GM21526 (cell line): ENCODE data around the gene B9D2.
A peak's percentile ranks its signal among the peaks of the same experiment; 100 is the strongest.

Experiments
- ATAC-seq: cut with Tn5 transposase; IDR thresholded peaks from one replicate; pipeline ENCODE4 v1.9.1; 2021; ENCODE audit warnings: moderate library complexity; ENCODE audit not compliant: unreplicated experiment, low FRiP score

The B9D2 gene

GRCh38 chr19:41316306-41316920 is 47.5 kb downstream of the B9D2 start:
- no peak for ATAC-seq

- ATAC-seq: no peak
Measured at GRCh38 chr19:41311613-41312012, 52.3 kb downstream of the B9D2 start.

DNA sequence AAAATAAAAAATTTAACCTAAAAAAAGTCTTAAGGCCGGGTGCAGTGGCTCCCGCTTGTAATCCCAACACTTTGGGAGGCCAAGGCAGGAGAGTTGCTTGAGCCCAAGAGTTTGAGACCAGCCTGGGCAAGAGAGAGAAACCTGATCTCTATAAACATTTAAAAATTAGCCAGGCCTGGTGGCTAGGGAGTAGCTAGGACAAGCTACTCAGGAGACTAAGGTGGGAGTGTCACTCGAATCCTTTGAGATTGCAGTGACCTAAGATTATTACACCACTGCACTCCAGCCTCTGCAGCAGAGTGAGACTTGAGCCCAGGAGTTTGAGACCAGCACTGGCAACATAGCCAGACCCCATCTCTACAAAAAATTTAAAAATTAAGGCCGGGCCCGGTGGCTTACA is 52.9 kb downstream of the B9D2 start:
- no peak for ATAC-seq

- peak; percentile 61 for ATAC-seq
Measured at GRCh38 chr19:41310033-41310831, 53.7 kb downstream of the B9D2 start, which contains the start of gene CCDC97. TSS of gene CCDC97 (plus strand) at chr19:41310172. CDS start at chr19:41310311, 139 bp downstream.

DNA sequence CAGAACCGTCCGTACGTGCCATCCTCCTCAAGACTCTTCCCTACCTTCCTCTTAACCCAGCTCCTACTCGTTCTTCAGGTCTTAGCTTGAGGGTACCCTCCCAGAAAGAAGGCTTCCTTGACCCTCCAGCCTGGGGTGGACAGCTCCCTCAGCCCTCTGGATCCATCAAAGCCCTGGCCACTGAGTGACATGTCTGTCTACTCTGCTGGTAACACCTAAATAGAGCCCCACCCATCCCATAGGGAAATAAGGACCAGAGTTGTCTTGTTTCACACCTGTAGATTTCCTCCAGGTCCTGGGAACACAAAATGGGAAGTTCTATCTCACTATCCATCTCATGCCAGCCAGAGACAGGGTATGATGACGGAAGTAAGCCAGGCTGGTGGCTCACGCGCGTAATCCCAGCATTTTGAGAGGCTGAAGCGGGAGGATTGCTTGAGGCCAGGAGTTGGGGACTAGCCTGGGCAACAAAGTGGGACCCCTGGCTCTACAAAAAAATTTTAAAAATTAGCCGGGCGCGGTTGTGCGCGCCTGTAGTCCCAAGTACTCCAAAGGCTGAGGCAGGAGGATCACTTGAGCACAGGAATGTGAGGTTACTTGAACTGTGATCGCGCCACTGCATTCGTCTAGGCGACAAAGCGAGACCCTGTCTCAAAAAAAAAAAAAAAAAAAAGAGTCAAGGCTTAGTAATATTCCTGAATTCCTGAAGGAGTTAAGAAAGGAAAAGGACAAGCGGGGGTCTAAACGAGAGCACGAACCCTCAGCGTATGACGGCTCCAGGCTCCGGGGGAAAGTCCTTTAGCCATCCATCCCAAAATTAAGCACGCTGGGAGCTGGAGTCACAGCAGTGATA is 54.5 kb downstream of the B9D2 start:
- no peak for ATAC-seq

- ATAC-seq: peak; percentile 35
Measured at GRCh38 chr19:41308450-41309179, 55.3 kb downstream of the B9D2 start.

DNA sequence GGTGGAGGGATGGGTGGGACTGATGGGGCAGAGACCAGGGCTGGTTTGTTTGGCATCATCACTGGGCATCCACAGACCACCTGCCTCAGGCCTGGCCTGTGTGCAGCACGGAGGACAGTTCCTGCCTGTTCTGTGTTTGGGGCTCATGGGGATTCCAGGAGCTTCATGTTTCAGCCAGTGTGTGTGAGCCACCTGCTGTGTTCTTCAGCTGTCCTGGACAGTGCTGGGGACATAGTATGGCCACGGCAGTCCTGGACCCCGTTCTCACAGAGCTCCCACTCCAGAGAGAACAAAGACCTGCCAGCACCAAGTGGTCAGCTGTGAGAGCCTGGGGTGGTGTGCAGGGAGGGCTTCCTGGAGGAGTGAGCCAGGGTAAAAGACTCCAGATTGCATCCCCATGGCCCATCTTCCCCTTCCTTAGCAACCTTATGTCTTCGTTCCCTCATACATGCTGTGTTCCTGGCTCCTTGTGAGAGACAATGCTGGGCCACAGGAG is 55.9 kb downstream of the B9D2 start:
- ATAC-seq: no peak

GRCh38 chr19:41307090-41307875 is 56.7 kb downstream of the B9D2 start:
- no peak for ATAC-seq

- no peak for ATAC-seq
Measured at GRCh38 chr19:41305927-41306793, 57.8 kb downstream of the B9D2 start.

DNA sequence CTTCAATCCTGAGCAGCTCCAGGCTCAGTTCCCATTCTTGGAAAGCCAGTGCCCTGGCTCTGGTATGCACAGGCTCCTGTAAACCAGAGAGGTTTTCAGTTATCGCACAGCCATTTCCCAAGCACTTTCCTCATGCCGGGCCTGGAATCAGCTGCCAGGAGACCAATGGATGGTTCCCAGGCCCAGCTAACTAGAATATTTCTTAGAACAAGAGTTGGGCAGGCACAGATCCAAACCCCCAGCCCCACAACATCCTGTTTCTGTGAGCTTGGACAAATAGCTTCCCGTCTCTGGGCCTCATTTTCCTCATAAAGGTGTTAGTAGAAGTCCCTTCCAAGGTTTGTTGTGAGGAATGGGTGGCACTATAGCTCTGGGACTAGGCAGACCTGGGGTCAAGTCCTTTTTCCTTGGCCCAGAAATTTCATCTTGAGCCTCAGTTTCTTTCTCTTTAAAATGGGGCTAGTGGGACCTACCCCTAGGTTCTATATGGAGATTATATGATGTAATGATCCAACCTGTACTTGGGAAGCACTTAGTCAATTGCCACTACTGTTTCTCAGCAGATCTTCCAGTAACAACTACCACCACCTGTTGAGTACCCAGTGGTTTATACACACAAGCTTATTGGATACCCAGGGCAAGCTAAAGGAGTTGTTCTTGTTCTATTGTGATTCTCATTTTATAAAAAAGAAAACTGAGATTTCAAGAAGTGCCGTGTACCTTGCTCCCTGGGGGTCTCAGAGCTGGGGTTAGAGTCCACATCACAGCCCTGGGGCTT is 59.1 kb downstream of the B9D2 start:
- no peak for ATAC-seq
